Islet of Langerhans (tissue), 1 donor: ENCODE results near the gene TMEM45B.
A peak's percentile ranks its signal among the peaks of the same experiment; 100 is the strongest.
"Not testable (repeated sequence)": the region's sequence is repeated elsewhere in the genome, so short reads cannot be mapped to it uniquely, and the experiment has no call there.

Source experiments
- FAIRE-seq: peaks from one replicate; lab custom pipeline; 2011; peaks lifted over from hg19 to GRCh38; lab: Jason Lieb, UNC

TMEM45B gene

GRCh38 chr11:129852125-129852740, 36.6 kb downstream of the TMEM45B start:
- FAIRE-seq, result no peak

- FAIRE-seq, result peak; percentile 41
Observed at GRCh38 chr11:129853518-129854231, 38.0 kb downstream of the TMEM45B start.

GRCh38 chr11:129854232-129854805, 38.7 kb downstream of the TMEM45B start:
- no peak for FAIRE-seq

GRCh38 chr11:129855086-129855485, 39.4 kb downstream of the TMEM45B start:
- no peak for FAIRE-seq

- FAIRE-seq, result no peak
Observed at GRCh38 chr11:129856036-129856435, 40.4 kb downstream of the TMEM45B start.

- FAIRE-seq, result no peak
Observed at GRCh38 chr11:129861702-129862522, 46.3 kb downstream of the TMEM45B start.

GRCh38 chr11:129864811-129865210, 49.2 kb downstream of the TMEM45B start:
- no peak for FAIRE-seq

GRCh38 chr11:129865701-129866100, 50.1 kb downstream of the TMEM45B start:
- no peak for FAIRE-seq

GRCh38 chr11:129866311-129866710, 50.7 kb downstream of the TMEM45B start:
- no peak for FAIRE-seq

- not testable (repeated sequence) for FAIRE-seq
Observed at GRCh38 chr11:129868626-129869025, 53.0 kb downstream of the TMEM45B start.

GRCh38 chr11:129871914-129872313, 56.3 kb downstream of the TMEM45B start:
- FAIRE-seq, result no peak

GRCh38 chr11:129880311-129880710, 64.7 kb downstream of the TMEM45B start:
- no peak for FAIRE-seq

- FAIRE-seq, result no peak
Observed at GRCh38 chr11:129881570-129882170, 66.0 kb downstream of the TMEM45B start.

GRCh38 chr11:129884581-129884980, 68.9 kb downstream of the TMEM45B start:
- no peak for FAIRE-seq

GRCh38 chr11:129885381-129885780, 69.7 kb downstream of the TMEM45B start:
- no peak for FAIRE-seq

- FAIRE-seq, result no peak
Observed at GRCh38 chr11:129888451-129888850, 72.8 kb downstream of the TMEM45B start.

- no peak for FAIRE-seq
Observed at GRCh38 chr11:129894278-129895125, 78.9 kb downstream of the TMEM45B start.

- FAIRE-seq, result no peak
Observed at GRCh38 chr11:129895126-129896041, 79.7 kb downstream of the TMEM45B start, which contains the start of gene NFRKB. Gene NFRKB (minus strand): TSS chr11:129895578. CDS start chr11:129892849, 2,729 bp downstream.

GRCh38 chr11:129896062-129896461, 80.4 kb downstream of the TMEM45B start:
- no peak for FAIRE-seq

GRCh38 chr11:129905402-129905801, 89.8 kb downstream of the TMEM45B start:
- no peak for FAIRE-seq
